SH-SY5Y (cell line): ENCODE results near the gene ITGB4.
A peak's percentile ranks its signal among the peaks of the same experiment; 100 is the strongest.

Source experiments
- GATA2 ChIP-seq: IDR thresholded peaks from 2 replicates; pipeline ENCODE4 v1.6.1; 2011; ENCODE audit warnings: mild to moderate bottlenecking, low read depth, low read length
- GATA3 ChIP-seq: IDR thresholded peaks from 2 replicates; pipeline ENCODE4 v1.6.1; 2011; ENCODE audit warnings: low read depth, mild to moderate bottlenecking, low read length, moderate library complexity

- peak; percentile 58 for TF ChIP-seq GATA2
- TF ChIP-seq GATA3 = no peak
Observed at GRCh38 chr17:75776386-75777295, 55.4 kb downstream of the ITGB4 start.
